HG03571 (cell line): ENCODE data around the gene MTAP.

Source experiments
- ATAC-seq: cut with Tn5 transposase; IDR thresholded peaks from one replicate; pipeline ENCODE4 v1.9.1; 2021; ENCODE audit not compliant: unreplicated experiment

Gene MTAP

DNA sequence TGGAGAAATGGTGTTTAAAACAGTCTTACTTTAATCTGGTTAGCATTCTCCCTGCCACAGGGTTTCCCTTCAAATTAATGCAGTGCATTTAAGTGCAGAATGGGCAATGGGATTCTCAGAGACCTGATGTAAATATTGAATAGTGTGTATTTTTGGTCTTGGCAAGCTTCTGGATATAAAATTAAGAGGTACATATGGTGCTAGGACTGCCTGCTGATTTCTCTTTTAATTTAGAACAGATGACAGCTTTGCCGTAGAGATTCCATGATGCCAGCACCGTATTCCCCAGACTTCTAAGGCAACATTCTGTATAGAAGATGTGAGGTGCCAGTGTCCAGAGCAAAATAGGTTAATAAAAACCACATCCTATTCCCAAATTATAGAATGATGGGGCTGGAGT is 1.9 kb downstream of the MTAP start:
- ATAC-seq: no peak

DNA sequence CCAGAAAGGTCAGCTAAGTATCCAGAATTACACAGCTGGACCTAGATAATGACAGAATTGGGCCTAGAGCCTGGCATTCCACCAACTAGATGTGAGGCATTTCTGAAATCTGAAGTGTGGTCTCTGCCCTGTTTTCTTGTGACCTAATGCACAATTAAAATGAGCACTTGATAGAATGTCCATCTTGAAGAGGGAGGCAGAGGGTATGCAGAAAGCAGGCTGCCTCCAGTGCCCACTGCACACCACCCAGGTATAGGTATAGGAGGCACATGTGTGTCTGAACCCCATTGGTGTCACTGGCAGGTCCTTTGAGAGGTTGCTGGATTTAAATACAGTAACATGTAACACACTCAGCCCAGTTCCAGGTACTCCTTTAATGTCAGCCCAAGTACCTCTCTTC is 2.4 kb downstream of the MTAP start:
- no peak for ATAC-seq

DNA sequence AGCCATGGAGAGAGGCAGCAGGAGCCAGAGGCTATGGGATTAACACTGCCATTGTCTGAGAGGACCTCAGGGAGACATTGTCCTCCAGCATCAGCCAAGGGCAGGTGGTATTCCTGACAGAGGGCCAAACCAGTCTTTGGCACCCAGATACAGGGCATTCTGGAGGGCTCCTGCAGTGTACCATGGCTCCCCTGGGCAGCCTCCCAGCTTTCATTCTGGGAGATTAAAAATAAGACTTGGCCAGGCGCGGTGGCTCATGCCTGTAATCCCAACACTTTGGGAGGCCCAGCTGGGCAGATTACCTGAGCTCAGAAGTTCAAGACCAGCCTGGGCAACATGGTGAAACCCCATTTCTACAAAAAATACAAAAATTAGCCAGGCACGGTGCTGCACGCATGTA is 4.2 kb downstream of the MTAP start:
- no peak for ATAC-seq

DNA sequence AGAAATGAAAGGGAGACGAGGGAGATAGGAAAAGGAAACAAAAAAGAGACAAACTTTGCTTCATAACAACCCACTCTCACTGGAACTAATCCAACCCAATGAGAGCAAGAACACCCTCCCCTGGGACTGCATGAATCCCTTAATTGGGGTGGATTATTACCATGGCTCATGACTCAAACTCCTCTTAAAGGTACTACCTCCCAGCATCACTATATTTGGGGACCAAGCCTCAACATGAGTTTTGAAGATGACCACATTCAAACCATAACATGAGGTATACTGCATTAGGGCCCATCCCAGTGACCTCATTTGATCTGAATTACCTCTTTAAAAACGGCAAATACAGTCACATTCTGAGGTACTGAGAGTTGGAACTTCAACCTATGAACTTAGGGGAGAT is 8.0 kb downstream of the MTAP start:
- no peak for ATAC-seq

DNA sequence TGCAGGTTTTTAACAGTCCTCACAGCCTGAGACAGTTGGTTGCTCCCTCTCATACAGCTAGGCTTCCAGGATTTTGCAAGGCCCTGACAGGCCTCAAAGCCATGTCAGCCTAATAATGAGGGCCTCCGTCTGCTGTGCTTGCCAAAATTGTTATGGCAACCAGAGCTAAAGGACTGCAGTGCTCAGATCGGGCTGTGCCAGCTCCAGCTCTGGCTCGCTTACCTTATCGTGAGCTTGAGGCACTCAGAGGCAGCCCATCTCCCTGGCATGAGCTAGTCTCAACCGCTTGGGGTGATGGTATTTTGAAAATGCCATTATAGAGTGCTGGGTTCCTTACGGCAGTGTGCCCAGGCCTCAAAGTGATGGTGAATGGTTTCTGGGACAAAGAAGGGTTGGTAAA is 8.4 kb downstream of the MTAP start:
- no peak for ATAC-seq

DNA sequence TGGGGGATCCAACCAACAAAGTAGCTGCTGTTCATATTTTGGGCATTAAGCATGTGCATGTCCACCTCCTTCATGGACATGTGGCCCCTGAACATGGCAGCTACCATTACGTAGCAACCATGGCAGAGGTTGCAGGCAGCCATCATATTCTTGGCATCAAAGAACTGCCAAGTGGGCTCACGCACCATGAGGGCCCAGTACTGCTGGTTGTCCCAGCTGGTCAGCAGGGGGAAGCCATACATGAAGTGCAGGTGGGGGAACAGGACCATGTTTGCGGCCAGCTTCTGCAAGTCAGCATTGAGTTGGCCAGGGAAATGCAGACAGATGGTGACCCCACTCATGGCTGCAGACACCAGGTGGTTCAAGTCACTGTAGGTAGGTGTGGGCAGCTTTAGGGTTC is 9.5 kb downstream of the MTAP start:
- no peak for ATAC-seq

DNA sequence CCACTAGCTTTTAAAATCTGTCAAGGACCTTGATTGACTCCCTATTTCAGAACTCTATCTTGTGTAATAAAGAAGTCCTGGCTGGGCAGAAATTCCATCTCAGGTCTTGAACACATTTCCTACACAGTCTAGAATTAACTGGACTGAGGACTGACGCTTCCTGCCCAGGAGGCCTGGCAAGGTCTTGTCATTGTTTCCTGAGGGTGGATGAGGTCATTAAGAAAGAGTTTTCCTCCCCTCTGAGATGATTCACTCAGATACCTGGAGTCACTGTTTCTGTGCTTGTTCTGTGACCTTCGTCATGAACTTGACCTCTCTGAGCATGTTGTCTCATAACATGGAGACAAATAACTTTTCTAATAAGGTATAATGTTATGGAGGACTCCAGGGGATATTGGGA is 10.0 kb downstream of the MTAP start:
- ATAC-seq: no peak

DNA sequence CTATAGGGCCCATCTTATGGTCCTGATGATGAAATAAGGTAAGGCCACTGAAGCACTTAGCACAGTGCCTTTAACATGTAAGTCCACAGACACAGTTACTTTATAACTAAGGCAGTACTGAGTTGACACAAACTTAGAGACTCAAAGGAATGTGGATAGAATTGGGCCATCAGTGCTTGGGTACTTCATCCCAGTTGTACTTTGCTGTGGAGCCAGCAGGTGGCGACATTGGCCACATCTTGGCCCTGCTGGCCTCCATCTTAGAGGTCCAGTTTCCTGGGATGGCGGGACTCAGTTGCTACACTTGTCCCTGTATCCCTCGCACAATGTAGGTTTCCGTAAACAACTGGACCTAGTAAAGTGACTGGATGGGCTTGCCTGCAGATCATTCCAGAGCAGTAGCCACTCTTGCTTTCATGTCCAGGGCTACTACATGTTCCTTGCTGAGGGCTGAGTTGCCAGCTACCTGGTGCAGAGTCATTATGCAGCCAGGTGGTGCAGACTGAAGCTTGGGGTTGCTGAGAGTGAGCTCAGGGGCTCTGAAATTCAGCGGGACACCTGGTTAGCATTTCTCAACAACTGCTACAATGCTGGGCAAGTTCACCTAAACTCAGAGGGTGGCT is 10.6 kb downstream of the MTAP start:
- peak; percentile 65 for ATAC-seq

DNA sequence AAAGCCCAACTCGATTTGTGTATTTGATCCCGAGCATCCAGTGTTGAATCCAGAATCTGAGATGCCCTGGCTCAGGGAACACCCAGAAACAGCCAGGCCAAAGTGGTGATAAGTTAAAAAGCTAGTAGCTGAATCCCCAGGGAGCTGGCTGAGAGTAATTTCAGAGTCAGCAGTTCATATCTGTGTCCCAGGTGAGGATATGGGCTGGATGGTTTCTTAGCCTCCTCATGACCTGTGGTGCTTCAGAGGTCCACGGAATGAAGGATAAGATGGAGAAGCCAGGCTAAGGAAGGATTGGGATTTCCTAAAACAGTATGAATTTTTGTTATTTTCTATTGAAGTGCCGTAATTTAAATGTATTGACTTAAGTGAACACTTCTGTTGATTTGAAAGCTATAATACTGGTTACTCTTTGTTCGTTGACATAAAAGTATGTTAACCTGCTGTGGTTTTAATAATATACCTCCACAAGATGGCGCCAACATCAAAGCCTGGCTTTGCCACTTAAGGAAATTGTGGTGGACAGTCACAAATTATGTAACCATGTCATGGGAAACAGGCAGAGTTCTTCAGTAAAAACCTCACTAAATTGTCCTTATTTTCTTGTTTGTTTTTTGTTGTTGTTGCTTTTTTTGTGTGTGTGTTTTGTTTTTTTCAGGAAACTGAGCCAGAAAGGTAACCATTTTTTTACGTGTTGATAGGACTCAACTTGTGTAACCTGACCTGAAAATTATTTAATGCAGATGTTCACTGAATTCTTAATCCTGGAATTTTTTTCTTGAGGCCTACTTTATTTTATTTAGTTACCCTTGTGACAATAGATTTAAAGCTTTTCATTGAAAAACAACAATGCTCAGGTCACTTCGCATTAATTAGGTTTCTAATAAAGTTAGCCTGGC is 11.4 kb downstream of the MTAP start:
- peak; percentile 49 for ATAC-seq

DNA sequence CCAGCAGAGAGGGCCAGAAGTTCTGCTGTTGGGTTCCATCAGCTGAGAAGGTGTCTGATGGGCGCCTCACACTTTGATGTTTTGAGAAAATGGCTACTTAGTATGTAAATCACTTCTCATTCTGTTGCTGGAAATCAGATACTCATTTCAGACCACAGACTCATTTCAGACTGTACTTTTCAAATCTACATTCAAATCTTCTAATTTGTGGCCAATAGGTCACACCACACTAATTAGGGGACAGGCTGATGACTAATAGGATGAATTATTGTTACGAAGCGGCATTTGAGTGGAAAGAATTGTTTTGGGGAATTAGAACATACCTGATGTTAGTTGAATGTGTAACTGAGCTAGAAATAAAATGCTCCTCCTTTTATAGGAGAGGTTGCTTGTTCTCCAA is 13.2 kb downstream of the MTAP start:
- no peak for ATAC-seq

DNA sequence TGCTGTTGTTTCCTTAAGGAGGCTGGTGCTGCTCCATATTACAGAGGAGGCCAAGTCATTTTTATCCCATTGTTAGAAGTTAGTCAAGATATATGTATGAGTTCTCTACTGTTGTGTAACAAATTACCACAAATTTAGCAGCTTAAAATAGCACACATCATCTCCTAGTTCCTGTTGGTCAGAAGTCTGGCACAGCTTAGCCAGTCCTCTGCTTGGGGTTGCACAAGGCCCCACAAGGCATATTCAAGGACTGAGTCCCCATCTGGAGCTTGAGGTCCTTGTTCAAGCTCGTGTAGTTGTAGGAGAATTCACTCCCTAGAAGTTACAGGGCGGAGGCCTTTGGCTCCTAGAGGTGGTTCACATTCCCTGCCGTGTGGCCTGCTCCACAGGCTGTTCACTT is 14.7 kb downstream of the MTAP start:
- no peak for ATAC-seq

DNA sequence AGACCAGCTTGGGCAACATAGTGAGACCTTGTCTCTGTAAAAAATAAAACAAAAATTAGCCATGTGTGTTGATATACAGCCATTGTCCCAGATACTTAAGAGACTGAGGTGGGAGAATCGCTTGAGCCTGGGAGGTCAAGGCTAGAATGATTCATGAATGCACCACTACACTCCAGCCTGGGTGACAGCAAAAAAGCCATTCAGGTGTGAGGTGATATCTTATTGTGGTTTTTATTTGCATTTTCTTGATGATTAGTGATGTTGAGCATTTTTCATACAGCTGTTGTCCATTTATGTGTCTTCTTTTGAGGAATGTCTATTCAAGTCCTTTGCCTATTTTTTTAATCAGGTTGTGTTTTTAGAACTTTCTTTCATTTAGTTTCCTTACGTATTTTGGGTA is 23.2 kb downstream of the MTAP start:
- no peak for ATAC-seq

DNA sequence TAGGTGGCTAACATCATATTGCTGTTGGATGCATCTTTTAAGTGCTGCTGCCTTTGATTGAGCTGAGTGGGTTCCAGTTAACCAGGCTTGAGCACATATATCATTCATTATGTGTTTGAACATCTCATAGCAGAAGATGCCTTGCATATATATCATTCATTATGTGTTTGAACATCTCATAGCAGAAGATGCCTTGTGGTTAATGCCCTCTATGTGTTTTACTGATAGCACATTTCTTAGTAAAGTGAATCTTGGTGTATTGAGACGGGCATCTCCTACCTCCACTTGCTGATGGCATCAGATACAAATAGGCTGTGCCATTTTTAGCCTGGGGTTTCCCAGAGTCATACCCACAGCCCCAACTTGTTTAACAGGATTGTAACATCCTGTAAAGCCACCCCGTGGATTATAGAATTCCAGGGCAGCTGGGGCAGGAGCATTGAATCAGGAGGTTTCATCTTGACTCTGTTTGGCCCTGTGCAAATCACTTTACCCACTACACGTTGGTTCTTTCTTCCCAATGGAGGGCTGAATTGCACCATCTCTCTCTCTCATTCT is 26.5 kb downstream of the MTAP start:
- ATAC-seq: no peak

DNA sequence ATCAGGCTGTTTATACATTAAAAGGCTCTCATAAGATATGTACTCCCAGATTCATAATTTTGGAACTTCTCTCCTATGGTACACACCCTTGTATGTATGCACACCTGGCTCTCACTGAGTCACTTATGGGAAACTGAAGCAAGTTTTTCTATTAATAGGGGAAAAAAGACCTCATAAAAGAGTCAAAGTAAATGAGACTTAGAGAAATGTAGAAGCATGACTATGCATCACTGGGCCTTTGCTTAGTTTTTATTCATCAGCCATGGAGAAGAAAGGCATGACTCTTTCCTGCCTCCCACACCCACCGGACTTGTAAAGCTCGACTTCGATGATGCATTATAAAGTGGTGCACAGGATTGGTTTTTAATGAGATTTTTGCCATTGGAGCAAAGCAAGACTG is 28.2 kb downstream of the MTAP start:
- no peak for ATAC-seq

DNA sequence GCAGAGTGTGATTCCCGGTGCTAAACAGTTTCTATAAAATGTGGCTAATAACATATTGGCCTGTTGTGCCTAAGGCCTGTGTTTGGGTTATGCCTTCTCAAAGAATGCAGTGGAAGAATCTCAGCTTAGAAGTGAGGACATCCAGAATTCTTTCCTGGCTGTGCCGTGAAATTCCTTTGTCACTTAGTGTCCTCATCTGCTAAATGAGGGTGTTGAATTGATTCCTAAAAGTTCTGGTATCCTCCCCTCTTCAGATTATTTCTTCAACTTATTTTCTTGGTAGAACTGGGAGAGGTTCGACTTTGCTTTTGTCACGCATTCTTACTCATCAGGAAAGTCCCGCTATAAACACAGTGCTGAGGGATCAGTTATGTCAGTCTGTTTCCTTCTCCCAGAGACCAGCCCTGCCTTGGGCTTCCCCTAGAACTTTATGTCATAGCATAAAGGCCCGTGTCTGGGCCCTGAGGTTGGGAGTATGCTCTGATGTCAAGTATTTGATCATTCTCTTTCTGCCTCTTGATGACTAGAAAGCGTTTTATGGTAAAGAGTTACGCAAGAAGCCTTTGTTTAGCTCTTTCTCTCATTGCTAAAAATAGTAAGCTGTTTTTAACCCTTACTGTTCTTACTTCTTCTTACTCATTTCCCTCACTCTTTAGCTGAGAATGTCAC is 29.5 kb downstream of the MTAP start:
- ATAC-seq: peak; percentile 49

DNA sequence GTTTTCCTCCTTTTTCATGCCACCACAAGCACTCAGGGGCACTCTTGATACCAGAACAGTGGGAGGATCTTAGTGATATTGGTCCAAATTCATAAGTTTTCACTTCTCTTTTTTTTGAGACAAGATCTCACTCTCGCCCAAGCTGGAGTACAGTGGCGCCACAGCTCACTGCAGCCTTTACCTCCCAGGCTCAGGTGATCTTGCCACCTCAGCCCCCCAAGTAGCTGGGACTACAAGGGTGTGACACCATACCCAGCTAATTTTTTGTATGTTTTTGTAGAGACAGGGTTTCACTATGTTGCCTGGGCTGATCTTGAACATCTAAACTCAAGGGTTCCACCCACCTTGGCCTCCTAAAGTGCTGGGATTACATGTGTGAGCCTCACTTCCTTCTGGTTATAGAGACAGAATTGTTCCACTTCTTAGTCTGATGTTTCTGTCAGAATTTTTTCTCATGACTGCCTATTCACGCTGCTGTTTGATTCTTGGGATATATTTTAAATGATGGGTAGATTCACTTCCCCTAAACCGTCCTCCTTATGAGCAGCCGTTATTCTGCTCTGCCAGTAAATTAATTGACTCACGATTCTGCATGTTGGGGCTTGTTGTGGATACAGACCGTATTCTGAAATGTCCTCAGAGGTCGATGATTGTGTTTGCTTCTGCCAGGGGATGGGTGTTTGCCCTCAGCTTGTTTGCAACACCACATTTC is 30.8 kb downstream of the MTAP start:
- ATAC-seq: peak; percentile 76

DNA sequence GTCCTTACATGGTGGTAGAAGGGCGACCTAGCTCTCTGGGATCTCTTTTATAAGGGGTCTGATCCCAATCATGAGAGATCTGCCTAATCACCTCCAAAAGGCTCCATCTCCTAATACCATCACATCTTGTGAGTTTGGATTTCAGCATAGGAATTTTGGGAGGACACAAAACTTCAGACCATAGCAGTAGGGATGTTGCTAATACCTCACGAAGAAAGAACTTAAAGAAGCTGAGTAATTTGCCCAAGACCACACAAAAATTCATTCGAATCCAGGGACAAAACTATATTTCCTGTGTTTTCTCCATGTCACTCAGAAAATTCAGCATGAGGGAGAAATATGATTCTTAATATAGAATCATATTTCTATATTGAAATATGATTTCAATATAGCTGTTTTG is 32.7 kb downstream of the MTAP start:
- no peak for ATAC-seq

DNA sequence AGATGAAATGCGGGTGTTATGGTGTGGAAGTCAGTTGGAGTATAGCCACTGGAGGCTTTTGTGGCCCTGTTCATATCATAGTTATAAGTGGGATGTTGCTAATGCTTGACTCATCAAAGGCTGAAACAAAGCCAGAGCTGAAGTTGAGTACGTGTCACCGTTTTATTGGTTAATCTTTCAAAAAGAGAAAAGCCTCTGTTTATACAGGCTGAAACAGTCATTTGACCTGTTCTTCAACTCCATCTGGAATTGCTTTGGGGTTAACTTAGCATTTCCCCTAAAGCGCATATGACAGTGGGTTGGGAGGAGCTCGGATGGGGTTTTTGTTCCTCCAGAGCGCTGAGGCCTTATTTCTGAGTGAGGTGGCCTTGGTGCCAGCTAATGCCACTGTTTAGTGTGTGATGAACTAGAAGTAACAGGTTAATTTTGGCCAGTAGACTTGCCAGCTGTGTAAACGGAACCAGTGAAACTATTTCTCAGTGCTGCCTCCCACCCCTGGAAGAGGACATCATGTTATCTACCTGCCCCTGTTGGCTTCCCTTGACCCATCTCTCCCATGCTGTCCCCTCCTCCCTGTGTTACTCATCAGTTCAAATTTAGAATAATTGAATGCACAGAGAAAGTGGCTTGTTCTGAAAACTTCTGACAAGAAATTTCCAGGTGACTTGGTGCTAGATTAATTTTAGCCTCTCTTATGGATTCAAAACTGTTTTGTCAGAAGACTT is 34.2 kb downstream of the MTAP start:
- ATAC-seq: no peak

DNA sequence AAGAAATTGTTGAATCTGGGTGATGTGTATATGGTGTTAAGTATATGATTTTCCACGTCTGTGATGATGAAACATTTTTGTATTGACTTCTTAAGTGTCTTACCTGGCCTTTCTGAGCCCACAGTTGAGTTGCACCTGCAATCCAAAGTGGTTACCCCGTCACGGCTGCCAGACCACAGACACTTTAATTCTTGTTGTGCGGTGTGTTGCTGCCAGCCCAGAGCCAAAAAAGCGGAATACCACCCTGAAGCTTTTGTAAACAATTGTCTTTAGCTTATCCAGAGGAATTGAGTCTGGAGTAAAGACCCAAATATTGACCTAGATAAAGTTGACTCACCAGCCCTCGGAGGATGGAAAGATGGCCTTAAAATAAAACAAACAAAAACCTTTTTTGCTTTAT is 35.1 kb downstream of the MTAP start:
- ATAC-seq: no peak

DNA sequence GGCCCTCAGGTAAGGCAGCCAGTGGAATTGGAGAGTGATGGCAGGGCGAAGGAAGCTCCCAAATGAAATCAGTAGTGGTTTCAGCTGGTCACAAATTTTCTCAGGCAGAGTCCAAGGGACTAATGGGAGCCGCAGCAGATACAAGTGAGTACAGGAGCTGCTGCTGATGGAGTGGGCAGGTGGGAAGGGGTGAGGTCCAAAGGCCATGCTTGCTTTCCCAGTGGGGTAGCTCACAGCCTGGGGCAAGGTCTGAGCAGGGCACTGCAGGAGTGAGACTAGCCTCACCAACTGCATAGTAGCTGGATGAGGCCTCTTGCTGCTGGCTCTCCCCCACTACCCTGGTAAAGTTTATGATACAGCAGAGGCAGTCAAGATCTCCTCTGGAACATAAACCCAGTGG is 38.2 kb downstream of the MTAP start:
- no peak for ATAC-seq

DNA sequence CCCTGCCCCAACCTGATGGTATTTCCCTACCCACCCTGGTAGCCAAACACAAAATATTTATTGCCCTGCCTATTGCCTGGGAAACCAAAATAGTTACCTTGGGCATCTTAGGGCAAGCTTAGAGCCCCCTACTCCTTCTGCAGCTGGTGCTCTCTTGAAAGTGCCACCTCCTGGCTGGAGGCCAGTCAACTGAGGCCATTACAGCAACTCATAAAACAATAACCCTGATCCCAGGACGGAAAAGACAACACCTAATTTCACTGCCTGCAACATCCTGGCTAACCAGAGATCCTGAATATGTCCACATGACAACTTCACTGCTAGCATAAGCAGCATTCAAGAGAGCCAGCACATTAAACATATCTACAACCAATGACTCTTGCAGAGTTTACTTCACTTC is 38.7 kb downstream of the MTAP start:
- ATAC-seq: no peak
